B cell (primary cell): Measurements from ENCODE around the gene TSC22D4. TPM values are rescaled to one million over a fixed set of nuclear protein-coding genes. Genes with fewer than 3 reads are reported as not detected.
"Not testable (repeated sequence)": the region's sequence is repeated elsewhere in the genome, so short reads cannot be mapped to it uniquely, and the experiment has no call there.

Experiments
- ATAC-seq: fragments of 200-7000 bp; cut with Tn5 transposase; one replicate; pipeline ENCODE4 v1.10.0; 2021; ENCODE audit warnings: low read depth, mild to moderate bottlenecking, moderate number of reproducible peaks, moderate library complexity
- CTCF ChIA-PET: fragments of 350-600 bp; sonication (Branson Sonifier 250); formaldehyde crosslinking; loops from one replicate; lab custom pipeline; 2021; ENCODE audit warnings: antibody characterized with exemption, inconsistent platforms; lab: Charles Lee
- POLR2A ChIA-PET: fragments of 350-600 bp; sonication (Branson Sonifier 250); formaldehyde crosslinking; loops from one replicate; lab custom pipeline; 2021; ENCODE audit warnings: antibody characterized with exemption; lab: Charles Lee
- DNase-seq: peaks from one replicate; pipeline ENCODE4 v3.0.0; 2013
- H2AFZ ChIP-seq: 2 replicates; pipeline ENCODE4 v1.6.1; 2012; ENCODE audit warnings: mild to moderate bottlenecking, low read depth, low read length; ENCODE audit not compliant: insufficient read depth, poor library complexity, severe bottlenecking
- H3K27ac ChIP-seq, 2 donors: 1 replicate in 1 of 2; 2 replicates in 1 of 2; pipeline ENCODE4 v1.5.1; 2012 to 2013; ENCODE audit warnings: low read length in 2 of 2, mild to moderate bottlenecking in 2 of 2, moderate library complexity in 1 of 2
- H3K27me3 ChIP-seq, 4 experiments: fragments of 200-600 bp in 1 of 4; sonication (generic) in 1 of 4; replicated peaks in 1 of 4; 1 replicate in 2 of 4; 2 replicates in 2 of 4; pipeline versions ENCODE4 v1.6.1 to v1.7.0; 2013 to 2016; ENCODE audit warnings: low read length in 3 of 4, mild to moderate bottlenecking in 2 of 4, mixed read lengths in 1 of 4, moderate library complexity in 1 of 4; ENCODE audit not compliant: insufficient read depth in 4 of 4, control insufficient read depth in 3 of 4; ENCODE audit errors: control extremely low read depth in 1 of 4
- H3K36me3 ChIP-seq, 2 experiments: replicated peaks in 1 of 2; 1 replicate in 1 of 2; 2 replicates in 1 of 2; pipeline versions ENCODE4 v1.6.1 to v1.7.1; 2013; ENCODE audit warnings: low read length in 1 of 2; ENCODE audit not compliant: insufficient read depth in 2 of 2, control insufficient read depth in 1 of 2; ENCODE audit errors: control extremely low read depth in 1 of 2, extremely low read depth in 1 of 2
- H3K4me1 ChIP-seq, 2 donors: fragments of 200-600 bp in 1 of 2; sonication (generic) in 1 of 2; 1 replicate in 1 of 2; 2 replicates in 1 of 2; pipeline versions ENCODE4 v1.5.1 to v1.6.1; 2013 to 2017; ENCODE audit warnings: low read length in 2 of 2; ENCODE audit not compliant: control insufficient read depth in 2 of 2, insufficient read depth in 2 of 2
- H3K4me2 ChIP-seq: replicated peaks from 2 replicates; pipeline ENCODE3; 2012; ENCODE audit warnings: mild to moderate bottlenecking, low read depth, low read length; ENCODE audit not compliant: poor library complexity, severe bottlenecking
- H3K4me3 ChIP-seq, 5 experiments: fragments of 200-600 bp in 1 of 5; sonication (generic) in 1 of 5; 1 replicate in 3 of 5; 2 replicates in 2 of 5; pipeline versions ENCODE4 v1.5.1 to v1.7.0; 2011 to 2016; ENCODE audit warnings: low read length in 4 of 5, mild to moderate bottlenecking in 4 of 5, low read depth in 2 of 5, control low read depth in 1 of 5, moderate library complexity in 1 of 5; ENCODE audit not compliant: insufficient read depth in 1 of 5; ENCODE audit errors: control extremely low read depth in 1 of 5, extremely low read depth in 1 of 5
- H3K79me2 ChIP-seq: fragments of 200-600 bp; sonication (generic); one replicate; pipeline ENCODE4 v1.6.0; 2016; ENCODE audit warnings: low read length; ENCODE audit not compliant: control insufficient read depth, insufficient read depth
- H3K9ac ChIP-seq: fragments of 200-600 bp; sonication (generic); 2 replicates; pipeline ENCODE4 v1.6.1; 2017; ENCODE audit warnings: mild to moderate bottlenecking, low read length, moderate library complexity
- H3K9me3 ChIP-seq, 3 donors: one replicate each; pipeline versions ENCODE4 v1.6.1 to v1.7.1; 2013; ENCODE audit warnings: low read length in 2 of 3; ENCODE audit not compliant: control insufficient read depth in 2 of 3, insufficient read depth in 1 of 3; ENCODE audit errors: control extremely low read depth in 1 of 3
- H4K20me1 ChIP-seq: 2 replicates; pipeline ENCODE4 v1.6.0; 2012; ENCODE audit warnings: mild to moderate bottlenecking, low read length; ENCODE audit not compliant: insufficient read depth, control insufficient read depth, poor library complexity, severe bottlenecking
- H3K27ac Mint-ChIP-seq: one replicate; pipeline ENCODE4 v1.8.0; 2021; ENCODE audit warnings: mixed read lengths
- H3K27me3 Mint-ChIP-seq: one replicate; pipeline ENCODE4 v1.8.0; 2021; ENCODE audit warnings: mixed read lengths
- H3K4me1 Mint-ChIP-seq: one replicate; pipeline ENCODE4 v1.8.0; 2021; ENCODE audit warnings: mixed read lengths
- H3K4me3 Mint-ChIP-seq: one replicate; pipeline ENCODE4 v1.8.0; 2021; ENCODE audit warnings: mixed read lengths
- H3K9me3 Mint-ChIP-seq: one replicate; pipeline ENCODE4 v1.8.0; 2022; ENCODE audit warnings: mixed read lengths; ENCODE audit not compliant: insufficient read depth
- CTCF ChIP-seq: fragments of 200-600 bp; IDR thresholded peaks from one replicate; pipeline ENCODE4 v1.8.0; 2022; ENCODE audit warnings: antibody characterized with exemption, mild to moderate bottlenecking
- EZH2 ChIP-seq: IDR thresholded peaks from 2 replicates; pipeline ENCODE4 v1.6.1; 2012; ENCODE audit warnings: borderline replicate concordance, low read depth, mild to moderate bottlenecking, moderate library complexity, low read length; ENCODE audit not compliant: insufficient read depth, poor library complexity, severe bottlenecking
- WGBS: methylation state at CpG from one replicate; pipeline ENCODE4 v1.1.5; 2013; ENCODE audit warnings: missing lambda C conversion rate; ENCODE audit not compliant: insufficient coverage; 5-methylcytosine and 5-hydroxymethylcytosine counted together
- intact Hi-C: fragments of 100-400 bp; cut with micrococcal nuclease; formaldehyde crosslinking; loops from one replicate; pipeline ENCODE4 v1.10.0; 2022
- polyA plus RNA-seq: library from polyadenylated mRNA; depleted of rRNA; stranded (reverse); fragments of >200 nt; gene quantifications from 2 replicates; pipeline ENCODE4 v1.2.3, GENCODE V29; 2012
- total RNA-seq, 2 donors: library from RNA; stranded (reverse); fragments of 120-200 nt in 1 of 2; gene quantifications; 1 replicate in 1 of 2; 2 replicates in 1 of 2; pipeline versions ENCODE4 v1.2.3 to v1.2.4, GENCODE V29; 2013 to 2022

The TSC22D4 gene
- total and polyA plus RNA-seq, 2 donors (not counting 1 experiment from before 2014, with no cell fraction given), result 80.2 to 92.8 TPM

DNA sequence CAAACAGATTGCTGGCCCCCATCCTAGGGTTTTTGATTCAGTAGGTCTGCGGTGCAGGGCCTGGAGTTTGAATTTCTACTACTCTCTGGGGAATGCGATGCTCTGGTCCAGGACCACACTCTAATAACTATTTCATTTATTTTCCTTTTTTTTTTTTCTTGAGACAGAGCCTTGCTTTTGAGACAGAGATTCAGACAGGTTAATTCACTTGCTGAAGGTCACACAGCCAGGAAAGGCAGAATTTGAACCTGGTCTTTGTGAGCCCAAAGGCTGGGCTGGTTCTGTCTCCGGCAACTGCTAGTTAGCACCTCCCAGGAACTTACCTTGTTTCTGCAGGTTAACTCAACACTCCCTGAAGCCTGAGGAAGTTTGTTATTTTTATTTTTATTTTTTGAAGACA, 26.5 kb downstream of the TSC22D4 start:
- no peaks in the 10 kb centered on the region for H3K27me3 Mint-ChIP-seq
- ChIA-PET POLR2A (no interaction called here), CTCF (interaction anchor here (1.1 to 3.7 kb wide), 3 partner anchors 14 to 107 kb away, joined by 3 to 16 read pairs (median 4); no protein-coding TSS in a partner anchor)
- no peak for TF ChIP-seq EZH2
- TF ChIP-seq CTCF, result no peak
- DNase-seq (no peak), ATAC-seq (no peak)
- no peaks in the 10 kb centered on the region for H3K79me2 ChIP-seq
- no peaks in the 10 kb centered on the region for H4K20me1 ChIP-seq
- H3K9ac ChIP-seq, result no peak overlapping the region
- no peak overlapping the region for H3K27ac Mint-ChIP-seq
- peaks cover 3 to 9% of the 10 kb centered on the region in 2 donors for H3K4me1 ChIP-seq
- 100% methylated on average over 2 of the region's 3 CpGs for WGBS
- intact Hi-C loops, result no loop called here
- H3K4me2 ChIP-seq, result no peak overlapping the region
- no peak overlapping the region for H3K4me3 ChIP-seq
- no peaks in the 10 kb centered on the region for H3K27me3 ChIP-seq
- H3K36me3 ChIP-seq, result no peaks in the 10 kb centered on the region
- H3K9me3 ChIP-seq, result no peaks in the 10 kb centered on the region
- H2AFZ ChIP-seq, result no peak overlapping the region
- H3K9me3 Mint-ChIP-seq, result no peaks in the 10 kb centered on the region
- H3K27ac ChIP-seq, result no peak overlapping the region
- no peak overlapping the region for H3K4me3 Mint-ChIP-seq
- H3K4me1 Mint-ChIP-seq, result peaks cover 11% of the 10 kb centered on the region

DNA sequence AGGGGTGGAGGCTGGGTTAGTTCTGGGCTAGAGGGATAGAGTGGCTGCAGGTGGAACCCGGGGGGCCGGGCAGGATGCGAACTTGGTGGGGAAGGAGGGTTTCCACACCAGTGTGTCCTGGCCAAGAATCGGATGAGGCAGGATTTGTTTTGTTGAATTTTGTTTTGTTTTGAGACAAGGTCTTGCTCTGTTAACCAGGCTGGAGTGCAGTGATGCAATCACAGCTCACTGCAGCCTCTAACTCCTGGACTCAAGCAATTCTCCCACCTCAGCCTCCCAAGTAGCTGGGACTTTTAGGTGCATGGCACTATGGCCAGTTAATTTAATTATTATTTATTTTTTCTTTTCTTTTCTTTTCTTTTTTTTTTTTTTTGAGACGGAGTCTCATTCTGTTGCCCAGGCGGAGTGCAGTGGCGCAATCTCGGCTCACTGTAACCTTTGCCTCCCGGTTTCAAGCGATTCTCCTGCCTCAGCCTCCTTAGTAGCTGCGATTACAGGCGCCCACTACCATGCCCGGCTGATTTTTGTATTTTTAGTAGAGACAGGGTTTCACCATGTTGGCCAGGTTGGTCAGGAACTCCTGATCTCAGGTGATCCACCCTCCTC, 29.7 kb downstream of the TSC22D4 start:
- Histone ChIP-seq H3K36me3 (no peaks in the 10 kb centered on the region), H2AFZ (no peak overlapping the region), H3K4me1 (peaks cover 17 to 30% of the 10 kb centered on the region in 2 donors), H3K9me3 (no peaks in the 10 kb centered on the region), H3K9ac (no peak overlapping the region), H4K20me1 (no peaks in the 10 kb centered on the region), H3K79me2 (no peaks in the 10 kb centered on the region), H3K27me3 (no peaks in the 10 kb centered on the region), H3K4me3 (no peak overlapping the region), H3K4me2 (no peak overlapping the region), H3K27ac (no peak overlapping the region)
- no peak for ATAC-seq
- Mint-ChIP-seq H3K27ac (no peak overlapping the region), H3K4me1 (peaks cover 19% of the 10 kb centered on the region), H3K4me3 (no peak overlapping the region), H3K9me3 (no peaks in the 10 kb centered on the region), H3K27me3 (no peaks in the 10 kb centered on the region)
- DNase-seq, result no peak
- intact Hi-C loops, result no loop called here
- TF ChIP-seq EZH2 (no peak), CTCF (no peak)
- CTCF ChIA-PET, result interaction anchor here (0.7 to 2.5 kb wide), 9 partner anchors 11 to 317 kb away, joined by 3 to 13 read pairs (median 6); partner anchors contain the start of genes PILRB, POP7 and PPP1R35
- POLR2A ChIA-PET, result interaction anchor here (0.7 to 2.3 kb wide), 5 partner anchors 11 to 41 kb away, joined by 3 to 11 read pairs (median 7); partner anchors contain the start of genes PPP1R35 and ZCWPW1
- 91% methylated on average over 8 of the region's 13 CpGs for WGBS

- H3K4me1 Mint-ChIP-seq, result peaks cover 22% of the 10 kb centered on the region
- H3K27me3 Mint-ChIP-seq, H3K27ac Mint-ChIP-seq, H3K9me3 Mint-ChIP-seq, H3K9ac ChIP-seq, H3K4me3 ChIP-seq, ATAC-seq, DNase-seq, H3K27ac ChIP-seq, H3K36me3 ChIP-seq, H3K9me3 ChIP-seq, H2AFZ ChIP-seq, H4K20me1 ChIP-seq, intact Hi-C loops, H3K27me3 ChIP-seq, H3K4me3 Mint-ChIP-seq, H3K4me2 ChIP-seq, H3K79me2 ChIP-seq: not testable (repeated sequence)
- 100% methylated on average over 2 of the region's 8 CpGs for WGBS
- peaks cover 18 to 31% of the 10 kb centered on the region in 2 donors for H3K4me1 ChIP-seq
- ChIA-PET CTCF (interaction anchor here (1.1 to 4.7 kb wide), 2 partner anchors 40 to 225 kb away, joined by 3 to 26 read pairs; no protein-coding TSS in a partner anchor), POLR2A (interaction anchor here (0.7 to 1.5 kb wide), 4 partner anchors 10 to 19 kb away, joined by 3 to 13 read pairs (median 6); partner anchors contain the start of genes PPP1R35 and ZCWPW1)
These were observed 31.7 kb downstream of the TSC22D4 start for GRCh38 chr7:100447363-100447762.
